Measurements from ENCODE around the gene HBD. TPM values are rescaled to one million over a fixed set of nuclear protein-coding genes. Genes with fewer than 3 reads are reported as not detected.
A peak's percentile ranks its signal among the peaks of the same experiment; 100 is the strongest.

Gene HBD
- total RNA-seq, 1 donor, result not detected

DNA sequence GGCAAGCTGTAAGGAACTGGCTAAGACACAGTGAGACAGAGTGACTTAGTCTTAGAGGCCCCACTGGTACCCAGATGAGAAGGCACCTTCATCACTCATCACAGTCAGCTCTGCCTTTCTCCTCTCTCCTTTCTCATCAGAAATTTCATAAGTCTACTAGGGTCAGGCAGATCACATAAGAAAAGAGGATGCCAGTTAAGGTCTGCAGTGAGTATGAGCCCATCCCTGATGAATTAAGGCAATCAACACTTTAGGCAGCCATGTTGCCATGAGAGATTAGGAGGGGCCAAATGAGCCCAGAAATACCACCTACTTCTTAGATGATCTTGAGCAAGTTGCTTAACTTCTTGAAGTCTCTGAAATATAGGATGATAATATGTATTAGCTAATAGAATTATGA is 47.3 kb upstream of the HBD start:
- no peak for DNase-seq (ENCODE audit: insufficient read length, low spot score, missing footprints)
- Histone ChIP-seq H3K4me2 (ENCODE audit: insufficient read depth, low read length) (no peak overlapping the region), H3K9me3 (ENCODE audit: low read depth, low read length) (no peaks in the 10 kb centered on the region), H3K27ac (ENCODE audit: low read depth, low read length) (no peak overlapping the region), H3K4me3 (ENCODE audit: insufficient read depth, low read length) (no peak overlapping the region), H2AFZ (ENCODE audit: low read length) (peak overlapping the region; percentile 17), H4K20me1 (ENCODE audit: insufficient read depth, low read length) (no peaks in the 10 kb centered on the region), H3K4me1 (ENCODE audit: insufficient read depth, low read length) (peaks cover 6% of the 10 kb centered on the region), H3K79me2 (ENCODE audit: insufficient read depth, low read length) (no peaks in the 10 kb centered on the region), H3K27me3 (ENCODE audit: insufficient read depth, low read length) (no peaks in the 10 kb centered on the region), H3K36me3 (ENCODE audit: insufficient read depth, low read length) (no peaks in the 10 kb centered on the region)
- no peak for TF ChIP-seq CTCF (IDR thresholded peaks at IDR 0.05; ENCODE audit: extremely low read depth, low read depth, low read length)

DNA sequence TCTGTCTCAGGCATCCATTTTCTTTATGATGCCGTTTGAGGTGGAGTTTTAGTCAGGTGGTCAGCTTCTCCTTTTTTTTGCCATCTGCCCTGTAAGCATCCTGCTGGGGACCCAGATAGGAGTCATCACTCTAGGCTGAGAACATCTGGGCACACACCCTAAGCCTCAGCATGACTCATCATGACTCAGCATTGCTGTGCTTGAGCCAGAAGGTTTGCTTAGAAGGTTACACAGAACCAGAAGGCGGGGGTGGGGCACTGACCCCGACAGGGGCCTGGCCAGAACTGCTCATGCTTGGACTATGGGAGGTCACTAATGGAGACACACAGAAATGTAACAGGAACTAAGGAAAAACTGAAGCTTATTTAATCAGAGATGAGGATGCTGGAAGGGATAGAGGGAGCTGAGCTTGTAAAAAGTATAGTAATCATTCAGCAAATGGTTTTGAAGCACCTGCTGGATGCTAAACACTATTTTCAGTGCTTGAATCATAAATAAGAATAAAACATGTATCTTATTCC is 46.4 kb upstream of the HBD start:
- Histone ChIP-seq H3K27ac (ENCODE audit: low read depth, low read length) (peak overlapping the region; percentile 60), H3K4me3 (ENCODE audit: insufficient read depth, low read length) (no peak overlapping the region), H3K9me3 (ENCODE audit: low read depth, low read length) (no peaks in the 10 kb centered on the region), H4K20me1 (ENCODE audit: insufficient read depth, low read length) (no peaks in the 10 kb centered on the region), H3K36me3 (ENCODE audit: insufficient read depth, low read length) (no peaks in the 10 kb centered on the region), H3K79me2 (ENCODE audit: insufficient read depth, low read length) (no peaks in the 10 kb centered on the region), H3K4me1 (ENCODE audit: insufficient read depth, low read length) (peaks cover 6% of the 10 kb centered on the region), H3K27me3 (ENCODE audit: insufficient read depth, low read length) (no peaks in the 10 kb centered on the region), H3K4me2 (ENCODE audit: insufficient read depth, low read length) (no peak overlapping the region), H2AFZ (ENCODE audit: low read length) (no peak overlapping the region)
- peak; percentile 83 for DNase-seq (ENCODE audit: insufficient read length, low spot score, missing footprints)
- TF ChIP-seq CTCF (IDR thresholded peaks at IDR 0.05; ENCODE audit: extremely low read depth, low read depth, low read length), result no peak

GRCh38 chr11:5279471-5280090 is 45.3 kb upstream of the HBD start:
- Histone ChIP-seq H3K4me3 (ENCODE audit: insufficient read depth, low read length) (no peak overlapping the region), H3K4me1 (ENCODE audit: insufficient read depth, low read length) (peaks cover 6% of the 10 kb centered on the region), H3K79me2 (ENCODE audit: insufficient read depth, low read length) (no peaks in the 10 kb centered on the region), H3K36me3 (ENCODE audit: insufficient read depth, low read length) (no peaks in the 10 kb centered on the region), H3K27ac (ENCODE audit: low read depth, low read length) (no peak overlapping the region), H2AFZ (ENCODE audit: low read length) (peak overlapping the region; percentile 8), H3K4me2 (ENCODE audit: insufficient read depth, low read length) (no peak overlapping the region), H4K20me1 (ENCODE audit: insufficient read depth, low read length) (no peaks in the 10 kb centered on the region), H3K27me3 (ENCODE audit: insufficient read depth, low read length) (no peaks in the 10 kb centered on the region), H3K9me3 (ENCODE audit: low read depth, low read length) (no peaks in the 10 kb centered on the region)
- DNase-seq (ENCODE audit: insufficient read length, low spot score, missing footprints), result no peak
- no peak for TF ChIP-seq CTCF (IDR thresholded peaks at IDR 0.05; ENCODE audit: extremely low read depth, low read depth, low read length)

- TF ChIP-seq CTCF (IDR thresholded peaks at IDR 0.05; ENCODE audit: extremely low read depth, low read depth, low read length), result no peak
Observed at GRCh38 chr11:5277807-5278382, 43.6 kb upstream of the HBD start.

More at GRCh38 chr11:5277807-5278382, 43.6 kb upstream of the HBD start:
- Histone ChIP-seq H3K27ac (ENCODE audit: low read depth, low read length) (no peak overlapping the region), H3K4me2 (ENCODE audit: insufficient read depth, low read length) (no peak overlapping the region), H3K79me2 (ENCODE audit: insufficient read depth, low read length) (no peaks in the 10 kb centered on the region), H4K20me1 (ENCODE audit: insufficient read depth, low read length) (no peaks in the 10 kb centered on the region), H3K9me3 (ENCODE audit: low read depth, low read length) (no peaks in the 10 kb centered on the region), H3K36me3 (ENCODE audit: insufficient read depth, low read length) (no peaks in the 10 kb centered on the region), H3K4me1 (ENCODE audit: insufficient read depth, low read length) (peaks cover 6% of the 10 kb centered on the region), H3K27me3 (ENCODE audit: insufficient read depth, low read length) (no peaks in the 10 kb centered on the region), H2AFZ (ENCODE audit: low read length) (no peak overlapping the region), H3K4me3 (ENCODE audit: insufficient read depth, low read length) (no peak overlapping the region)
- DNase-seq (ENCODE audit: insufficient read length, low spot score, missing footprints), result no peak

All from osteoblast (primary cell).